Testis (tissue), 3 donors: ENCODE measurements around the gene WDR93. TPM values are rescaled to one million over a fixed set of nuclear protein-coding genes. Genes with fewer than 3 reads are reported as not detected.

Source experiments
- DNase-seq: peaks from one replicate; pipeline ENCODE4 v3.0.0-alpha.2; 2019
- H3K27ac ChIP-seq, 2 donors: fragments of 200-600 bp; sonication (generic); one replicate each; pipeline ENCODE4 v1.5.1; 2019
- H3K27me3 ChIP-seq: fragments of 200-600 bp; sonication (generic); one replicate; pipeline ENCODE4 v1.5.1; 2019
- H3K36me3 ChIP-seq: fragments of 200-600 bp; sonication (generic); one replicate; pipeline ENCODE4 v1.5.1; 2017; ENCODE audit warnings: low read depth; ENCODE audit errors: missing control alignments
- H3K4me1 ChIP-seq: fragments of 200-600 bp; sonication (generic); one replicate; pipeline ENCODE4 v1.5.1; 2019
- H3K4me3 ChIP-seq, 2 donors: fragments of 200-600 bp; sonication (generic); one replicate each; pipeline ENCODE4 v1.5.1; 2017 to 2019
- H3K9me3 ChIP-seq: fragments of 200-600 bp; sonication (generic); one replicate; pipeline ENCODE4 v1.5.1; 2017
- CTCF ChIP-seq, 3 experiments: fragments of 450-650 bp in 2 of 3; fragments of 200-600 bp in 1 of 3; sonication (generic) in 1 of 3; IDR thresholded peaks; one replicate each; pipeline ENCODE4 v1.5.1; 2016 to 2019; ENCODE audit warnings: antibody characterized with exemption in 3 of 3, mild to moderate bottlenecking in 2 of 3, moderate library complexity in 1 of 3
- POLR2A ChIP-seq: fragments of 450-650 bp; IDR thresholded peaks from one replicate; pipeline ENCODE4 v1.6.1; 2017; ENCODE audit warnings: antibody characterized with exemption, mild to moderate bottlenecking, moderate library complexity
- WGBS, 2 donors: methylation state at CpG; one replicate each; pipeline ENCODE4 v1.1.5; 2018; 5-methylcytosine and 5-hydroxymethylcytosine counted together
- intact Hi-C: fragments of 100-400 bp; cut with DNase I; formaldehyde crosslinking; loops from one replicate; pipeline ENCODE4 v1.15.1; 2023; ENCODE audit warnings: low total_unique reads
- polyA plus RNA-seq: library from polyadenylated mRNA; stranded (reverse); fragments of 350-450 nt; fragmentation: Illumina TruSeq; extraction: RNeasy Lipid Tissue Mini Kit (QIAGEN cat#74804); gene quantifications from one replicate; pipeline ENCODE4 v1.2.3, GENCODE V29; 2014; ENCODE audit warnings: low read depth, low replicate concordance; ENCODE audit not compliant: insufficient read depth
- total RNA-seq, 2 donors: library from RNA; depleted of rRNA; stranded (reverse); fragments of >200 nt; gene quantifications; one replicate each; pipeline ENCODE4 v1.2.3, GENCODE V29; 2016

The WDR93 gene
- total and polyA plus RNA-seq, 3 donors from 2014 or later: 8.1 to 31.9 (median 12.3) TPM

GRCh38 chr15:89743594-89743993 is 53.0 kb downstream of the WDR93 start:
- 79 to 81% methylated on average over 8 of the region's 8 CpGs for WGBS, 2 donors
- intact Hi-C loops: no loop called here
- no peak for TF ChIP-seq CTCF (IDR thresholded peaks at IDR 0.05)
- TF ChIP-seq POLR2A: no peak
- no peak overlapping the region for H3K27ac ChIP-seq
- H3K27me3 ChIP-seq: no peaks in the 10 kb centered on the region
- peaks cover 3% of the 10 kb centered on the region for H3K4me1 ChIP-seq
- no peak overlapping the region for H3K4me3 ChIP-seq
- DNase-seq: no peak
- no peaks in the 10 kb centered on the region for H3K9me3 ChIP-seq
- H3K36me3 ChIP-seq: no peaks in the 10 kb centered on the region

DNA sequence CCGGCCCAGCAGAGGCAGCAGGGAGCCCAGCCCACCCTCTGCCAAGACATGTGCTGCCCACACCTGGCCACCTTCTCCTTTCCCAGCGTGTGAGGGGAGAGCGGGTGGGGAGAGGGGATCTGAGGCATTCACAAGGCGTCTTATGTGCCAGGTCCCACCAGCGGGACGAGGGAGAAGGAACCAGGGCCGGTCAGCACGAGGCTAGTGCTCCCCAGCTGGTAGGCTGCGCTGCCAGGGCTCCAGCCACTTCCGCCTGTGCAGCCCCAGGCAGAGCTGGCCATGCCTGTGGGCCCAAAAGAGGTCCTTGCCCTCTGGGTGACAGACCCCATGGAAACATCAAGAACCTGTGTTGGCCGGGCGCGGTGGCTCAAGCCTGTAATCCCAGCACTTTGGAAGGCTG is 54.5 kb downstream of the WDR93 start:
- H3K4me1 ChIP-seq: peaks cover 6% of the 10 kb centered on the region
- no peak for DNase-seq
- H3K27ac ChIP-seq: no peak overlapping the region
- H3K4me3 ChIP-seq: no peak overlapping the region
- H3K36me3 ChIP-seq: no peaks in the 10 kb centered on the region
- no peak for TF ChIP-seq CTCF (IDR thresholded peaks at IDR 0.05)
- TF ChIP-seq POLR2A: no peak
- intact Hi-C loops: no loop called here
- H3K9me3 ChIP-seq: no peaks in the 10 kb centered on the region
- 74 to 91% methylated on average over 3 to 13 of the region's 13 CpGs for WGBS, 2 donors
- H3K27me3 ChIP-seq: no peaks in the 10 kb centered on the region

GRCh38 chr15:89745768-89746167 is 55.2 kb downstream of the WDR93 start:
- intact Hi-C loops: no loop called here
- no peak overlapping the region for H3K27ac ChIP-seq
- no peak overlapping the region for H3K4me3 ChIP-seq
- no peaks in the 10 kb centered on the region for H3K9me3 ChIP-seq
- no peak for TF ChIP-seq POLR2A
- H3K27me3 ChIP-seq: no peaks in the 10 kb centered on the region
- 0 to 89% methylated on average over 1 of the region's 1 CpG for WGBS, 2 donors
- no peaks in the 10 kb centered on the region for H3K36me3 ChIP-seq
- no peak for DNase-seq
- H3K4me1 ChIP-seq: peaks cover 6% of the 10 kb centered on the region

DNA sequence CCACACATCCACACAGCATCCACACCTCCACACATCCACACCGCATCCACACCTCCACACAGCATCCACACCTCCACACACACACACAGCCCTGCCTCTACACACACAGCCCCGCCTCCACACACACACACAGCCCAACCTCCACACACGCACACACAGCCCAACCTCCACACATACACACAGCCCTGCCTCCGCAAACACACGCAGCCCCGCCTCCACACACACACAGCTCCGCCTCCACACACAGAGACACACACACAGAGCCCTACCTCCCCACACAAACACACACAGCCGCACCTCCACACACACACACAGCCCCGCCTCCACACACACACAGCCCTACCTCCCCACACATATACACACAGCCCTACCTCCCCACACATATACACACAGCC is 55.8 kb downstream of the WDR93 start:
- Histone ChIP-seq H3K36me3 (no peaks in the 10 kb centered on the region), H3K27ac (no peak overlapping the region), H3K27me3 (no peaks in the 10 kb centered on the region), H3K4me1 (peaks cover 9% of the 10 kb centered on the region), H3K9me3 (no peaks in the 10 kb centered on the region), H3K4me3 (no peak overlapping the region)
- TF ChIP-seq CTCF (IDR thresholded peaks at IDR 0.05): no peak
- TF ChIP-seq POLR2A: no peak
- intact Hi-C loops: no loop called here
- WGBS, 2 donors: 78 to 91% methylated on average over 9 of the region's 9 CpGs
- DNase-seq: no peak

GRCh38 chr15:89747708-89748682 is 57.4 kb downstream of the WDR93 start:
- intact Hi-C loops: no loop called here
- WGBS, 2 donors: 71 to 78% methylated on average over 26 to 28 of the region's 28 CpGs
- peaks cover 10% of the 10 kb centered on the region for H3K4me1 ChIP-seq
- H3K27ac ChIP-seq: no peak overlapping the region
- DNase-seq: no peak
- H3K27me3 ChIP-seq: no peaks in the 10 kb centered on the region
- no peaks in the 10 kb centered on the region for H3K9me3 ChIP-seq
- no peaks in the 10 kb centered on the region for H3K36me3 ChIP-seq
- no peak overlapping the region for H3K4me3 ChIP-seq
- no peak for TF ChIP-seq CTCF (IDR thresholded peaks at IDR 0.05)
- no peak for TF ChIP-seq POLR2A
